Vagina (tissue), 2 donors: ENCODE data around the gene RPL10. TPM values are rescaled to one million over a fixed set of nuclear protein-coding genes. Genes with fewer than 3 reads are reported as not detected.
A peak's percentile ranks its signal among the peaks of the same experiment; 100 is the strongest.

Experiments used
- DNase-seq, 2 donors: peaks; one replicate each; pipeline ENCODE4 v3.0.0-alpha.2; 2017; ENCODE audit errors: extremely low spot score in 2 of 2
- H3K27ac ChIP-seq: fragments of 200-600 bp; sonication (generic); one replicate; pipeline ENCODE4 v1.5.1; 2019
- H3K27me3 ChIP-seq: fragments of 200-600 bp; sonication (generic); one replicate; pipeline ENCODE4 v1.5.1; 2019
- H3K36me3 ChIP-seq, 2 donors: fragments of 200-600 bp; sonication (generic); one replicate each; pipeline ENCODE4 v1.5.1; 2017 to 2019
- H3K4me1 ChIP-seq: fragments of 200-600 bp; sonication (generic); one replicate; pipeline ENCODE4 v1.5.1; 2019
- H3K4me3 ChIP-seq, 2 donors: fragments of 200-600 bp; sonication (generic); 1 replicate in 1 of 2; 2 replicates in 1 of 2; pipeline ENCODE4 v1.5.1; 2016 to 2019
- H3K9me3 ChIP-seq: fragments of 200-600 bp; sonication (generic); one replicate; pipeline ENCODE4 v1.5.1; 2019
- CTCF ChIP-seq, 3 experiments: fragments of 450-650 bp in 2 of 3; fragments of 200-600 bp in 1 of 3; sonication (generic) in 1 of 3; IDR thresholded peaks; one replicate each; pipeline ENCODE4 v1.5.1; 2017 to 2019; ENCODE audit warnings: antibody characterized with exemption in 3 of 3, mild to moderate bottlenecking in 2 of 3, moderate library complexity in 2 of 3
- POLR2A ChIP-seq, 2 donors: fragments of 450-650 bp; IDR thresholded peaks; one replicate each; pipeline ENCODE4 v1.6.1; 2017; ENCODE audit warnings: antibody characterized with exemption in 2 of 2, mild to moderate bottlenecking in 2 of 2, moderate library complexity in 2 of 2
- POLR2AphosphoS5 ChIP-seq, 2 donors: sonication (generic); formaldehyde crosslinking; IDR thresholded peaks; one replicate each; pipeline ENCODE4 v1.9.0; 2017; ENCODE audit warnings: antibody characterized with exemption in 2 of 2, mild to moderate bottlenecking in 2 of 2, low read depth in 1 of 2; ENCODE audit not compliant: insufficient read depth in 1 of 2
- intact Hi-C: fragments of 100-400 bp; cut with DNase I; formaldehyde crosslinking; loops from one replicate; pipeline ENCODE4 v1.15.1; 2023
- total RNA-seq: library from RNA; depleted of rRNA; stranded (reverse); fragments of >200 nt; gene quantifications from one replicate; pipeline ENCODE4 v1.2.3, GENCODE V29; 2016

The RPL10 gene
- total RNA-seq, 1 donor from 2014 or later, result 3,948 TPM

GRCh38 chrX:154429711-154430110 lies 31.5 kb downstream of the RPL10 start:
- Histone ChIP-seq H3K4me3 (peak overlapping the region; percentile 48 to 77), H3K27ac (no peak overlapping the region), H3K4me1 (peaks cover 6% of the 10 kb centered on the region), H3K9me3 (no peaks in the 10 kb centered on the region), H3K27me3 (no peaks in the 10 kb centered on the region), H3K36me3 (peaks cover 0 to 4% of the 10 kb centered on the region in 2 donors)
- no peak for DNase-seq
- TF ChIP-seq POLR2A (IDR thresholded peaks at IDR 0.05) (no peak), POLR2AphosphoS5 (IDR thresholded peaks at IDR 0.05; ENCODE audit: insufficient read depth in 1 of 2, low read depth in 1 of 2) (no peak), CTCF (IDR thresholded peaks at IDR 0.05) (no peak)
- intact Hi-C loops, result no loop called here

- Histone ChIP-seq H3K27me3 (no peaks in the 10 kb centered on the region), H3K9me3 (no peaks in the 10 kb centered on the region), H3K27ac (peak overlapping the region; percentile 17), H3K4me3 (no peak overlapping the region), H3K36me3 (peaks cover 0 to 4% of the 10 kb centered on the region in 2 donors), H3K4me1 (peaks cover 6% of the 10 kb centered on the region)
- intact Hi-C loops, result no loop called here
- no peak for DNase-seq
- no peak for TF ChIP-seq CTCF (IDR thresholded peaks at IDR 0.05)
- no peak for TF ChIP-seq POLR2A (IDR thresholded peaks at IDR 0.05)
- no peak for TF ChIP-seq POLR2AphosphoS5 (IDR thresholded peaks at IDR 0.05; ENCODE audit: insufficient read depth in 1 of 2, low read depth in 1 of 2)
Measured at GRCh38 chrX:154430479-154430878, 32.3 kb downstream of the RPL10 start.

GRCh38 chrX:154430916-154431315 lies 32.7 kb downstream of the RPL10 start:
- Histone ChIP-seq H3K9me3 (no peaks in the 10 kb centered on the region), H3K36me3 (peaks cover 0 to 4% of the 10 kb centered on the region in 2 donors), H3K27ac (peak overlapping the region; percentile 17), H3K27me3 (no peaks in the 10 kb centered on the region), H3K4me3 (no peak overlapping the region), H3K4me1 (peaks cover 6% of the 10 kb centered on the region)
- DNase-seq, result no peak
- no peak for TF ChIP-seq POLR2A (IDR thresholded peaks at IDR 0.05)
- TF ChIP-seq CTCF (IDR thresholded peaks at IDR 0.05), result no peak
- no peak for TF ChIP-seq POLR2AphosphoS5 (IDR thresholded peaks at IDR 0.05; ENCODE audit: insufficient read depth in 1 of 2, low read depth in 1 of 2)
- intact Hi-C loops, result no loop called here

GRCh38 chrX:154431341-154431740 lies 33.2 kb downstream of the RPL10 start:
- peaks cover 0 to 4% of the 10 kb centered on the region in 2 donors for H3K36me3 ChIP-seq
- no peak overlapping the region for H3K4me3 ChIP-seq
- peaks cover 6% of the 10 kb centered on the region for H3K4me1 ChIP-seq
- DNase-seq, result no peak
- H3K27ac ChIP-seq, result no peak overlapping the region
- no peaks in the 10 kb centered on the region for H3K9me3 ChIP-seq
- TF ChIP-seq CTCF (IDR thresholded peaks at IDR 0.05) (no peak), POLR2AphosphoS5 (IDR thresholded peaks at IDR 0.05; ENCODE audit: insufficient read depth in 1 of 2, low read depth in 1 of 2) (no peak), POLR2A (IDR thresholded peaks at IDR 0.05) (no peak)
- intact Hi-C loops, result no loop called here
- H3K27me3 ChIP-seq, result no peaks in the 10 kb centered on the region

GRCh38 chrX:154432210-154432609 lies 34.0 kb downstream of the RPL10 start:
- intact Hi-C loops, result no loop called here

More at GRCh38 chrX:154432210-154432609, 34.0 kb downstream of the RPL10 start:
- DNase-seq, result no peak
- H3K27ac ChIP-seq, result no peak overlapping the region
- H3K4me1 ChIP-seq, result peaks cover 6% of the 10 kb centered on the region
- no peaks in the 10 kb centered on the region for H3K9me3 ChIP-seq
- no peak overlapping the region for H3K4me3 ChIP-seq
- peaks cover 0 to 4% of the 10 kb centered on the region in 2 donors for H3K36me3 ChIP-seq
- H3K27me3 ChIP-seq, result no peaks in the 10 kb centered on the region
- TF ChIP-seq POLR2A (IDR thresholded peaks at IDR 0.05) (no peak), CTCF (IDR thresholded peaks at IDR 0.05) (no peak), POLR2AphosphoS5 (IDR thresholded peaks at IDR 0.05; ENCODE audit: insufficient read depth in 1 of 2, low read depth in 1 of 2) (no peak)
